GM04503 (cell line): ENCODE results near the gene GAL3ST2.
"Not testable (repeated sequence)": the region's sequence is repeated elsewhere in the genome, so short reads cannot be mapped to it uniquely, and the experiment has no call there.

ENCODE experiments used
- DNase-seq: peaks from one replicate; pipeline ENCODE4 v3.0.0-alpha.2; 2012; ENCODE audit warnings: low read depth

The GAL3ST2 gene

DNA sequence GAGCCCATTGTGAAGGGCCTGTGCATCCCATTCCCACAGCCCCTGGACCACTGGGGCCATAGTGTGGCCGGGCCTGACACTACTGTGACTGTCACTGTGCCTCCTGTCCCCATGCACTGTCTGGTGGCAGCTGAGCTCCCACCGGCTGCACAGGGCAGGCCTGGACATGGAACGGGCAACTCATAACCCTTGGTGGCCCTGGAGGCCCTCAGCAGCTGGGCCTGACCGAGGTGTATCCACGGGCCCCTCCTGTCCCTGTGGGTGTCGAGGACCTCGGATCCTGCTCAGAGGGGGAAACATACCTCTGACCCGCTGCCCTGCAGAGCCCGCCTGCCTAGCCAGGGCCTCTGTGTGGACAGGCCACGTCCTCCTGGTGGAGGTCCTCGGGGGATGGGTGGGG lies 7.8 kb upstream of the GAL3ST2 start:
- no peak for DNase-seq

- DNase-seq: no peak
Measured at GRCh38 chr2:241769819-241770184, 6.8 kb upstream of the GAL3ST2 start.

DNA sequence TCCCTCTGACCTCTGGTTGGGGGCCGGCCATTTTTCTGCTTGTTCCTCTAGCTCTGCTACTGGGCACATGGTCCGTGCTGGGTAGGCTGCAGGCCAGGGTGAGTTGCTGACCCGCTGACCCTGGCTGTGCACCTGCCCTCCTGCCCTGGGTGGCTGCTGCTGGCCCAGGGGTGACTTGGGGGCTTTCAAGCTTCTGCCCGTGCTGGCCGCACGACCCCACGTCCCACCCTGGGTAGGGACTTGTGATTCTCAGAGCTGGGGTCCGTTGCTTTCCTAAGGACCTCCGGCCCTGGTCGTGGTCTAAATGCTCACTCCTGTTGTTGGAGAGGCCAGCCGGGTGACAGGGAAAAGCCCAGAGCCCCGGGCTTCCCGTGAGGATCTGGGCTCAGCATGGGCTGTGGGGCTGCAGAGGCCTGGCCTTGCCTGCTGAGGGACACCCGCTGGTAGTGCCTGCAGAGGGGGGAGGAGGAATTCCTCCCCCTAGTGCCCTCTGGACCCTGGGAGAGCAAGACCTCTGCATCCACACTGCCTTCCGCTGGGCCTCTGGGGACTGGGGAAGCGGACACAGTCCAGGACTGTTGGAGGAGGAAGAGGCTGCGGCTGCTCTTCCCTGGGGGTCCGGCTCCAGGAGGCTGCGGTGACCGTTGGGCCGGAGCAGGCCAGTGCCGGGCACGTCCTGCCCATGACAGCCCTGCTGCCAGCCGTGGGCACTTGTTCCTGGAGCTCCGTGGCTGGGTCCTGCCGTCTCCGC lies 6.3 kb upstream of the GAL3ST2 start:
- no peak for DNase-seq

DNA sequence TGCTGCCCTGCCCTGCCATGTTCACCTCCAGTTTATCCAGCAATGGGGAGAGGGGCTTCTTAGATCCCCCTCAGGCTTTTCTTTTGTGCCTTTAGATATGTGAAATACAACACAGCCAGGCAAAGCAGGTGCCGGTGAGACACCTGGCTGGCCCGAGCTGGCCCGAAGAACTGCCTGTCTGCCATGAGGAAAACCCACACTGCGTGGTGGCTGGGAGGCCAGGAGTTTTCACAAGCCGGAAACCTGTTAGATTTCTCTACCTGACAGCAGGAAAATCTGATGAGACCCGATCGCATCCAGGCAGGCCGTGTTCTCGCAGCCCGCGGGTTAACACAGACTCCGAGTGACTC lies 5.7 kb upstream of the GAL3ST2 start:
- no peak for DNase-seq

GRCh38 chr2:241771286-241772062 lies 5.1 kb upstream of the GAL3ST2 start:
- no peak for DNase-seq

- no peak for DNase-seq
Measured at GRCh38 chr2:241772063-241772499, 4.5 kb upstream of the GAL3ST2 start.

DNA sequence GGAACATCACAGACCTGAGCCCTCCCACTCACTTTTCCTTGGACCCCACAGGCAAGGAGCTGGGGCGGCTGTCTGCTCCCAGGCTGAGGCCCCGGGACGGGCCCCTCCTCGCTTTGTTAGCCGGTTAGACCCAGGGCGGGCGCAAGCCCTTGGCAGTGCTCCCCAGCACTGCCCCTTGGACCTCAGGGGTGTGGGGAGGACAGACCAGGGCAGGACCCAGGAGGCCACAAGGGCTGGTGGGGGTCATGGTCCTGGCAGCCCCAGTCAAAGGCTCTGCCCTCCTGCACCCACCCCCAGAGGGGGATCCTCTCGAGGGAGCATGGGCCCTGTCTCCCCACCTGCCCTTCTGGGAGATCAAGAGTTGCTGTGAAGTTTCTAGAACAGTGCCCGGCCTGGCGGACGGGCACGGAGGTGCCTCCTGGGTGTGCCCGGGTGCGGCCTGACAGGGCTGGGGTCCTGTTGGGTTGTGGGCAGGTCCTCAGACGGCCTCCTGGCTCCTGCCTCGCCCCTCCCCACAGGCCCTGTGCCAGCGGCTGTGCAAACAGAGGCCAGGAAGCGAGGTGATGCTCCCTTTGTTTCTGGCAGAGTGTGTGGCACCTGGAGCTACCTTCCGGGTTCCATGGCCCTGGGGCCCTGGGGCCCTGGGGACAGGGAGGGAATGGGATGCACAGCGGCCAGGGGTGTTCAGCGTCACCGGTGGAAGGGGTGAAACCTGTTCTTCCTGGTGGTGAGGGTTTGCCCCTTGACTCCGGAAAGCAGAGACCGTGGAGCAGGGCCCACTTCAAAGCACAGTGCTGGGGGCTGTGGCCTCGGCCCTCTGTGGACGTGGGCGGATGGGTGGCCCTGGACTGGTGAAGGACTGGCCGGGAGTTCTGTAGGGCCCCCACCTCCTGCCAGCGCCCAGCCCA lies 2.9 kb upstream of the GAL3ST2 start:
- DNase-seq: no peak

- peak; percentile 17 for DNase-seq
Measured at GRCh38 chr2:241774419-241775222, 2.0 kb upstream of the GAL3ST2 start.

DNA sequence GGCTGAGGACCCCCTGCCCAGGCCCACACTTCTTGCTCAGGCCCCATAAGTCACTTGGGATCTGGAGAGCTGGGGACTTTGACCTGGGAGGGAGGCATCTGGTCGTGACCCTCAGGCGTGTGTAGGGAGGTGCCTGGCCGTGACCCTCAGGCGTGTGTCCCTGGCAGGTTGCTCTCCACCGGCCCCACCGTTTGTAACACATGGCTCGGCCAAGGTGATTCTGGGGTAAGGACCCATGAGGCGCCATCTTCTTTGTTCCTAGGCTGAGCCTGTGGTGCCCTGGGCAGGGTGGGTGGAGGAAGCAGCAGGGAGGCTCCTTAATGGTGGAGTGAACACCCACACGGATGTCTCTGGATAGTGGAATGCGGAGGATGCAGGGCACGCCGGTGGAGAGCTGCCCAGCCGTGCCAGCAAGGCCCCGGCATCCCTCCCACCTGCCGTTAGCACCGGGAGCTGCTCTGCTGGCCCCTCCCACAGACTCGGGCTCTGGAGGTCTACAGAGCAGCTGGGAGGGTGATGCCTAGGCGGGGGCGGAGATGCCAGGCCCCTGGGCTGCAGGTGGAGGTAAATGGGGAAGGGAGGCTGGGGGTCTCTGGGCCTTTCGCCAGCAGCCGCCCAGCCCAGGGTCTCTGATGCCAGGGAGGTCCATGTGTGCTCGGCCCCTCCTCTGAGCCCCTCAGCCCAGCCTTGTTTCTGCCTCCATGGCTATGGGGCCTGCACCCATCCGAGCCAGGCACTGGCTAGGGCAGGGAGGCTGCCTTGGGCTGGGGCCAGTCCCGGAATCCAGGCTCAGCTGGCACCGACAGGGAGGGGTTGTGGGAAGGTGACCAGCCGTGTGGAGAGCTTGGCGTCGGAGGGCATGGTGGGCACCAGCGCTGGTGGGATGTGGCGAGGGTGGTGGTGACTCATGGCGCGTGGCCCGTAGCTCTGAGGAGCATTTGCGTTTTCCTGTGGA lies 1.1 kb upstream of the GAL3ST2 start:
- no peak for DNase-seq

DNA sequence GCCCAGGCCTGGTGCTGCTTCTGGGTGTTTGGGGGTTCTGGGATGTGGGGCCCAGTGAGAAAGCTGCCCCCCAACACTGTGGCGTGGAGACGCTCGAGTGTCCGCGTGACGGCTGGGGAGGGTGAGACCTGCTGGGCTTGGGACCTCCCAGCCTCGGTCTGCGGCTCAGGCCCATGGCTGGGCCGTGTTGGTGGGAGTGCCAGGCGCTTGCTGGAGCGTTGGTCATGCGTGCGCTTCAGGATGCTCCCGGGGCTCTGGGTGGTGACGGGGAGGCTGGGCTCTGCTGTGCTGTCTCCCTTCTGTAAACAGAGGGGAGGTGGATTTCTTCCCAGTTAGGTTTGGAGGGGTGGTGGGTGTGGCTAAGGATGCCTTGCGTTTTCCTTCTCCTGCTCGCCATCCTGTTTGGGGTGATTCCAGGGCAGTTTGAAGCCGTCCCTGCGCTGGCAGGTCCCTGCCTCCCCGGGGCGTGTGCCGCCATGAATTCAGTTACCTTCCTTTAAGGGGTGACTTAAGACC lies 606 bp downstream of the GAL3ST2 start:
- no peak for DNase-seq

- no peak for DNase-seq
Measured at GRCh38 chr2:241777686-241778627, 1.3 kb downstream of the GAL3ST2 start.

DNA sequence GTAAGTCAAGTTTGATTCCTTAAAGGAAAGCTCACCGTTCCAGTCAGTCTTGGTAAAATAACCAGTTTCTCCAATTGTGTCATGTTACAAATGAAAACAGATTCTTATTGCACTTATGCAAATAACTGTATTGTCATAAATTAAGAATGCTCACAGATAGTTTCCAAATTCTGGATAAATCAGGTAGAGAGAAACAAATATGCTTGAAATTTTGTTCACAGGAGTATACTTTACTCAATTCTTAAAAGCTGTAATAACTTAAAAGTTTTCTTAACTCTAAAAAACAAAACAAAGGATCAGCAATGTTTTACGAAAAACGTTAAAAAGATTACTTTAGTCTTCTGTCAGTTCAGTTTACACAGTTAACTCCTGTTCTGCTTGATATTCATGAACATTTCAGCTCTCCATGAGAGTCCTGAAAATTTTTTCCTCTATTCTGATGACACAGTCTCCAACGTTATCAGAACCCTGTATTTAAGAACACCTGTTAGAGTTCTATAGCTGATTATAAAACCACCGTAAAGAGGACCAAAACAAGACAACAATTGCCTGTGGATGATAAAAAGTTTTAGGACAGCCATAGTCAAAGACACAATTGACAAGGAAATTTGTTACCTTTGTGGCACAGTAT lies 4.4 kb downstream of the GAL3ST2 start:
- no peak for DNase-seq

GRCh38 chr2:241782053-241782452 lies 5.4 kb downstream of the GAL3ST2 start:
- not testable (repeated sequence) for DNase-seq

GRCh38 chr2:241788135-241788534 lies 11.5 kb downstream of the GAL3ST2 start:
- DNase-seq: no peak

GRCh38 chr2:241788572-241788971 lies 11.9 kb downstream of the GAL3ST2 start:
- no peak for DNase-seq

- not testable (repeated sequence) for DNase-seq
Measured at GRCh38 chr2:241791385-241791784, 14.8 kb downstream of the GAL3ST2 start.

- DNase-seq: no peak
Measured at GRCh38 chr2:241793385-241793784, 16.8 kb downstream of the GAL3ST2 start.

DNA sequence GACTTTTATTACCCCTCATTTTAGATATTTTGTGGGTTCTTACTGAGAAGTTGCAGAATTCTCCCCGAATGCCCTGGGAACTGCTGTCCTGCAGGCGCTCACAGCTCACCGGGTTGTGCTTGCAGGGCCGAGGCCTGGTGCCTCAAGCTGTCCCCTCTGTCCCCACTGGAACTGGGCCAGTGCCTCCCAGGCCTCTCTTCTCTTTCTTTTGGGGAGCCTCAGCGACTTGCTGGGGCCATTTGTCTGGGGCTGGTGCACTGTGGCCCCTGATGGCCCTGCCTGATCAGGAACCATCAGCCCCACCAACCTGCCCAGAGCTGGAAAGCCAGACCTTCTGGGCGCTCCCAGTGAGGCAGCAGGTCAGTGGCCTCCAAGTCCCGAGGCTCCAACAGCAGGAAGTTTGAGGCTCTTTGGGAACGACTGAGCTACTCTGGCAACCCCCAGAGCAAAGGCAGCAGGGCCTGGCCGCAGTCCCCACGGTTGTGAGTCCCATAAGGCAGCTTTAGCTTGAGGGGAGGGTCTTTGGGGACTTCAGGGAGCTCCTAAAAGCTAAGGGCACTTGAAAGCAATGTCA lies 17.7 kb downstream of the GAL3ST2 start:
- no peak for DNase-seq
